Naive thymus-derived CD4-positive, alpha-beta T cell (primary cell): Measurements from ENCODE around the gene NCF4. TPM values are rescaled to one million over a fixed set of nuclear protein-coding genes. Genes with fewer than 3 reads are reported as not detected.

Source experiments
- ATAC-seq: fragments of 150-1000 bp; cut with Tn5 transposase; 2 replicates; pipeline ENCODE4 v1.10.0; 2021; ENCODE audit warnings: mild to moderate bottlenecking, moderate library complexity
- CTCF ChIA-PET: fragments of 350-600 bp; sonication (Branson Sonifier 250); formaldehyde crosslinking; loops from one replicate; lab custom pipeline; 2021; ENCODE audit warnings: antibody characterized with exemption; lab: Charles Lee
- POLR2A ChIA-PET: fragments of 350-600 bp; sonication (Branson Sonifier 250); formaldehyde crosslinking; loops from one replicate; lab custom pipeline; 2021; ENCODE audit warnings: antibody characterized with exemption, inconsistent platforms; lab: Charles Lee
- DNase-seq, 9 donors: peaks; one replicate each; pipeline versions ENCODE4 v3.0.0 to v3.0.0-alpha.2; 2020 to 2022; ENCODE audit warnings: mixed read lengths in 1 of 9
- H3K27ac ChIP-seq: one replicate; pipeline ENCODE4 v1.7.0; 2013; ENCODE audit warnings: mild to moderate bottlenecking, low read depth, low read length, moderate library complexity
- H3K27me3 ChIP-seq, 2 donors: one replicate each; pipeline ENCODE4 v1.7.0; 2013; ENCODE audit warnings: low read length in 2 of 2, mild to moderate bottlenecking in 2 of 2, moderate library complexity in 2 of 2; ENCODE audit not compliant: control insufficient read depth in 2 of 2, insufficient read depth in 2 of 2
- H3K36me3 ChIP-seq, 3 experiments: 1 replicate in 2 of 3; 2 replicates in 1 of 3; pipeline ENCODE4 v1.7.0; 2013; ENCODE audit warnings: low read length in 3 of 3, mild to moderate bottlenecking in 3 of 3, moderate library complexity in 1 of 3; ENCODE audit not compliant: insufficient read depth in 3 of 3, control insufficient read depth in 2 of 3
- H3K4me1 ChIP-seq, 2 donors: one replicate each; pipeline ENCODE4 v1.7.0; 2013; ENCODE audit warnings: low read length in 2 of 2, mild to moderate bottlenecking in 2 of 2, moderate library complexity in 1 of 2; ENCODE audit not compliant: control insufficient read depth in 2 of 2, insufficient read depth in 2 of 2
- H3K4me3 ChIP-seq: 2 replicates; pipeline ENCODE4 v1.7.0; 2013; ENCODE audit warnings: mild to moderate bottlenecking, low read length
- H3K9me3 ChIP-seq, 3 experiments: 1 replicate in 2 of 3; 2 replicates in 1 of 3; pipeline ENCODE4 v1.7.0; 2013; ENCODE audit warnings: low read length in 3 of 3; ENCODE audit not compliant: control insufficient read depth in 2 of 3
- H3K27ac Mint-ChIP-seq, 9 donors: one replicate each; pipeline ENCODE4 v1.8.0; 2020 to 2022; ENCODE audit warnings: mixed read lengths in 9 of 9, mild to moderate bottlenecking in 8 of 9, moderate library complexity in 5 of 9, inconsistent platforms in 2 of 9
- H3K27me3 Mint-ChIP-seq, 5 donors: one replicate each; pipeline ENCODE4 v1.8.0; 2021 to 2022; ENCODE audit warnings: mixed read lengths in 5 of 5, mild to moderate bottlenecking in 1 of 5
- H3K36me3 Mint-ChIP-seq, 5 donors: one replicate each; pipeline ENCODE4 v1.8.0; 2020 to 2022; ENCODE audit warnings: mixed read lengths in 5 of 5, mild to moderate bottlenecking in 3 of 5, inconsistent platforms in 1 of 5
- H3K4me1 Mint-ChIP-seq, 7 donors: one replicate each; pipeline ENCODE4 v1.8.0; 2020 to 2022; ENCODE audit warnings: mixed read lengths in 7 of 7, mild to moderate bottlenecking in 3 of 7, inconsistent platforms in 1 of 7
- H3K4me3 Mint-ChIP-seq, 10 donors: one replicate each; pipeline ENCODE4 v1.8.0; 2020 to 2022; ENCODE audit warnings: mild to moderate bottlenecking in 10 of 10, mixed read lengths in 10 of 10, moderate library complexity in 6 of 10, inconsistent platforms in 2 of 10
- H3K9me3 Mint-ChIP-seq, 11 donors: one replicate each; pipeline ENCODE4 v1.8.0; 2020 to 2022; ENCODE audit warnings: mixed read lengths in 11 of 11, mild to moderate bottlenecking in 4 of 11, inconsistent platforms in 1 of 11, moderate library complexity in 1 of 11
- intact Hi-C, 2 donors: fragments of 100-400 bp; cut with micrococcal nuclease; formaldehyde crosslinking; loops; one replicate each; pipeline ENCODE4 v1.15.1; 2023
- polyA plus RNA-seq, 2 donors: library from polyadenylated mRNA; unstranded; fragments of 300-500 nt; fragmentation: Illumina TruSeq; gene quantifications; one replicate each; pipeline ENCODE4 v1.2.3, GENCODE V29; 2021
- total RNA-seq, 6 experiments: library from RNA in 5 of 6; stranded (reverse) in 5 of 6; gene quantifications; 1 replicate in 5 of 6; 2 replicates in 1 of 6; pipeline ENCODE4 v1.2.3 and lab custom pipeline; 2021 to 2026

NCF4 gene
- total and polyA plus RNA-seq, 7 experiments from 2014 or later = 0.24 to 57.1 (median 3.8) TPM

DNA sequence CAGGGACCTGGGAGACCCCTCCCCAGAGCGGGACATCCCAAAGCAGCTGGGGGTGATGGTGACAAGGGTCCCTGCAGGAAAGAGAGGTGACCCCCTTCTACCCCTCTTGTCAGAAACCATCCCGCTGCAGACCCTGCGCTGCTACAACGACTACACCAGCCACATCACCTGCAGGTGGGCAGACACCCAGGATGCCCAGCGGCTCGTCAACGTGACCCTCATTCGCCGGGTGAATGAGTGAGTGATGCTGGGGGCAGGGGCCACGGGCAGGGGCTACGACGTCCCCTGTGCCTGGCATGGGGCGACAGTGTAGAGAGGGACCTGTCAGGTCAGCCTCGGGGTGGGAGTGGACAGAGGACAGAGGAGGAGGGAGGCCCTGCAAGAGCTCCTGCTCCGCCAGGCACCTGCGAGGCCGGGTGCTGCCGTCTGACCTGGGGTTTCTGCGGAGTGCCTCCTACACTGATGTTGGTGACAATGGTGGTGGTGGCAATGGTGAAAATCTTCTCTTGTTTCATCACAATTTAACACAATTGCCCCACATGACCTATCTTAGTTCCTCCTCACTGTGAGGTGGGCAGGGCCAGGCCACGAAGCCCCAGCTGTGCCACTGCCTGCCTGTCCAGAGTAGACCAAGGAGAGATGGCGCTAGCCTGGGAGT, 62.5 kb downstream of the NCF4 start:
- no peaks in the 10 kb centered on the region for H3K9me3 ChIP-seq
- H3K4me1 ChIP-seq = no peaks in the 10 kb centered on the region
- no peaks in the 10 kb centered on the region for H3K36me3 ChIP-seq
- Mint-ChIP-seq H3K27me3 (peaks cover 7 to 28% (median 24%) of the 10 kb centered on the region in 5 donors), H3K4me1 (peaks cover 0 to 11% (median 0%) of the 10 kb centered on the region in 7 donors), H3K36me3 (peaks cover 0 to 4% (median 0%) of the 10 kb centered on the region in 5 donors), H3K9me3 (peaks cover 0 to 5% (median 0%) of the 10 kb centered on the region in 11 donors), H3K27ac (no peak overlapping the region), H3K4me3 (no peak overlapping the region)
- no peak overlapping the region for H3K27ac ChIP-seq
- ATAC-seq (peak; percentile 50), DNase-seq (no peak)
- H3K4me3 ChIP-seq = no peak overlapping the region
- ChIA-PET CTCF (no interaction called here), POLR2A (no interaction called here)
- intact Hi-C loops = no loop called here
- no peaks in the 10 kb centered on the region for H3K27me3 ChIP-seq

DNA sequence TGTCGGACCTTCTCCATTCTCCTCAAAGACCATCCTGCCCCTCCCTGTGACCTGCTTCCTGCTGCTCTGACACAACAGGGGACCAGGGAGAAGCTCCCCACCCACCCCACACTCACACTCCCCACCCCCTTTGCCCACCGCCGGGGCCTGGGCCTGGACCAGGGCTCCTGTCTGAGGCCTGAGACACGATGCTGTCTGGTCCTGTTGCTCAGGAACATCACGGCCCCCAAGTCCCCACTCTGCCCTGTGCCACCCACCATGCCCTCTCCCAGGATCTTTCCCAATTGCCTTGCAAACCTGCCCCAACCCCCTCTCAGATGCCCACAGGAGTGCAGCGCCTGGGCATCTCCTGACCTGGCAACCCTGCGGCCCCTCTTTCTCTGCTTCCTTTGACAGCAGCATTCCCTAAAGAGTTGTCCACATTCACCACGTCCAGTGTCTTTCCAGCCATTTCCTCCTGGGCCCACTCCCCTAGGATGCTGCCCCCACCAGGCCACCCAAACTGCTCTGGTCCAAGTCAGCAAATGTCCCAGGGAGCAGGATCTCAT, 63.4 kb downstream of the NCF4 start:
- no peak overlapping the region for H3K27ac Mint-ChIP-seq
- Histone ChIP-seq H3K9me3 (no peaks in the 10 kb centered on the region), H3K27ac (no peak overlapping the region), H3K4me3 (no peak overlapping the region), H3K4me1 (no peaks in the 10 kb centered on the region), H3K36me3 (no peaks in the 10 kb centered on the region), H3K27me3 (no peaks in the 10 kb centered on the region)
- no peak overlapping the region for H3K4me3 Mint-ChIP-seq
- POLR2A ChIA-PET = no interaction called here
- peaks cover 0 to 11% (median 0%) of the 10 kb centered on the region in 7 donors for H3K4me1 Mint-ChIP-seq
- DNase-seq (no peak), ATAC-seq (no peak)
- H3K36me3 Mint-ChIP-seq = peaks cover 0 to 4% (median 0%) of the 10 kb centered on the region in 5 donors
- peaks cover 5 to 33% (median 27%) of the 10 kb centered on the region in 5 donors for H3K27me3 Mint-ChIP-seq
- peaks cover 0 to 5% (median 0%) of the 10 kb centered on the region in 11 donors for H3K9me3 Mint-ChIP-seq
- CTCF ChIA-PET = no interaction called here
- intact Hi-C loops = no loop called here

DNA sequence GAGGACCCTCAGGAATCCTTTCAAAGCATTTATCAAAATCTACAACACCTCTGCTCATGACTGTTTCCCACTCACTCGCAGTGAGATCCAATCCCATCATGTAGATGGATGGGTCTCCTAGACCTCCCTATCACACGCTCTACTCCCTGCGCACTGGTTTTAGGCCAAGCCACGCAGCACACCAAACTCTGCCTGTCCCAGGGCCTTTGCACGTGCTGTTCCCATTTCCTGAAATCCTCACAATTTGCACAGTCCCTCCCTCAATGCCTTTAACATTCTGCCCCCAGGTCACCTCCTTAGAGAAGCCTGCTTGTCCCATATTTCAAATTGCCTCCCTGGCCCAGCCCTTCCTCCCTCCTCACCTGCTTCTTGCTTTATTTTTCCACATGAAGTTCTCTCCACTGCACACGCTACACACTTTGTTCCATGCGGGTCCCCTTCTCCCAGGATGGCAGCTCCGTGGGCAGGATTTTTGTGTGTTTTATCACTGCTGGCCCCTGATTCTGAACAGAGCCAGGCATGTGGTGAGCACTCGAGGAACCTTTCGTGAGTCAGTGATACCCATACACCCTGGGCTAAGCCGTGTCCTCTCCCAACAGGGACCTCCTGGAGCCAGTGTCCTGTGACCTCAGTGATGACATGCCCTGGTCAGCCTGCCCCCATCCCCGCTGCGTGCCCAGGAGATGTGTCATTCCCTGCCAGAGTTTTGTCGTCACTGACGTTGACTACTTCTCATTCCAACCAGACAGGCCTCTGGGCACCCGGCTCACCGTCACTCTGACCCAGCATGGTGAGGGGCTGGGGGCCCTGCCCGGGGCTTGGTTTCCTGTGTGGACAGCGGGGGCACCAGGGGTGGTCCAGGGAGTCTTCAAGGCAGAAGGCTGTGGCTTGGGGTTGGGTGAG, 64.8 kb downstream of the NCF4 start:
- Mint-ChIP-seq H3K4me1 (peaks cover 0 to 11% (median 0%) of the 10 kb centered on the region in 7 donors), H3K4me3 (no peak overlapping the region), H3K27ac (peak overlapping the region in 1 of 9 donors; percentile 19), H3K9me3 (no peaks in the 10 kb centered on the region), H3K36me3 (peaks cover 0 to 4% (median 0%) of the 10 kb centered on the region in 5 donors), H3K27me3 (peaks cover 0 to 33% (median 19%) of the 10 kb centered on the region in 5 donors)
- no peaks in the 10 kb centered on the region for H3K4me1 ChIP-seq
- H3K36me3 ChIP-seq = no peaks in the 10 kb centered on the region
- no peak overlapping the region for H3K4me3 ChIP-seq
- intact Hi-C loops = no loop called here
- DNase-seq (no peak), ATAC-seq (no peak)
- H3K27ac ChIP-seq = no peak overlapping the region
- H3K9me3 ChIP-seq = no peaks in the 10 kb centered on the region
- ChIA-PET POLR2A (no interaction called here), CTCF (no interaction called here)
- H3K27me3 ChIP-seq = no peaks in the 10 kb centered on the region

DNA sequence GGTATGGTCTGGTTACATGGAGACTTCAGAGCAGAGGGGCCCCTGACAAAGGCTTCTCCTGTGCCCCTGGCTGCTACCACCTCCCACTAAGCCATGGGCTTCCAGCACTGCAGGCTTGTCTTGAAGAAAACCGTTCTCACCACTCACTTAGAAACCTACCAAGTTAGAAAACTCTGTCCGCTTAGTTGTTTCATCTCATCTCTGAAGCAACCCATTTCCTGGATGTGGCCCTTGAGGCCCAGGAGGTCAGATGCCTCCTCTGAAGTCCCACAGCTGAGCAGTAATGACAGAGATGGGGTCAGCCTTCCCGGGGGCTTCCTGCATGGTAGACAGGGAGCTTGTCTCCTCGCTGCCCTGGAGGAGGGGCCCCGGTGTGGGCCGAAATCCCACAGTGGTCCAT, 65.5 kb downstream of the NCF4 start:
- H3K36me3 Mint-ChIP-seq = peaks cover 0 to 4% (median 0%) of the 10 kb centered on the region in 5 donors
- H3K4me3 Mint-ChIP-seq = no peak overlapping the region
- no peaks in the 10 kb centered on the region for H3K27me3 ChIP-seq
- intact Hi-C loops = no loop called here
- ChIA-PET CTCF (no interaction called here), POLR2A (no interaction called here)
- DNase-seq (no peak), ATAC-seq (no peak)
- peaks cover 0 to 6% (median 0%) of the 10 kb centered on the region in 7 donors for H3K4me1 Mint-ChIP-seq
- H3K27me3 Mint-ChIP-seq = peaks cover 0 to 33% (median 14%) of the 10 kb centered on the region in 5 donors
- no peaks in the 10 kb centered on the region for H3K9me3 Mint-ChIP-seq
- no peaks in the 10 kb centered on the region for H3K9me3 ChIP-seq
- no peaks in the 10 kb centered on the region for H3K36me3 ChIP-seq
- H3K27ac ChIP-seq = no peak overlapping the region
- H3K27ac Mint-ChIP-seq = no peak overlapping the region
- H3K4me1 ChIP-seq = no peaks in the 10 kb centered on the region
- H3K4me3 ChIP-seq = no peak overlapping the region

DNA sequence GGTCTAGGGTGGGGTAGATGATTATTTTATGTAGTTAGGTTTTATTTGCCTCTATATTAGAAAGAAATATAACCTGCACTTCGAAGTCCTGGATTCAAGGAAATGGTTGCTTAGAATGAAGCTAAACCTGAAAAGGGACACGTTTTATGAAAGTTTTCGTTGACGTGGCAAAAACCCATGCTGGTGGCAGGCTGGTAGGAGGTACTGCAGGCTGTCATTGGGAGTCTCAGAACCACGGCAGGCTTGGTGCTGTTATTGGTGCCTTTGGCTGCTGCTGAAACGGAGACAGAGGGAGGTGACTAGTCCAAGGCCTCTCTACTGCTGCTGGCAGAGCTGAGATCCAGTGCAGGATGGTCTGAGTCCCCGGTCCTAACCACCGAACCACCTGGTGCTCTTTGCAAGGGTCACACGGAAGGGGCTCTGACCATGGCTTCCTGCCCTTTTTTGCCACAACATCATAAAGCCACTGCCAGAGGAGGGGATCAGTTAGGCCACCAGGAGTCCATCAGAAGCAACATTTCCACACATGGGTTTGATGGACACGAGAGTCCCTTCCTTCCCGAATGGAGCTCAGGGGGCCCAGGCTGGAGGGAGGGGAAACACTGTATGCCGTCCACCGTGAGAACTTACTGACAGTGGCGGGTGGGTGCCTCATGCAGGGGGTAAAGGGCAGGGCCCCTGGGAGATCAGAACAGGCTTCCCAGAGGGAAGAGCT, 66.1 kb downstream of the NCF4 start:
- H3K27ac Mint-ChIP-seq = no peak overlapping the region
- Histone ChIP-seq H3K27me3 (no peaks in the 10 kb centered on the region), H3K9me3 (no peaks in the 10 kb centered on the region), H3K27ac (no peak overlapping the region), H3K4me3 (no peak overlapping the region), H3K4me1 (no peaks in the 10 kb centered on the region), H3K36me3 (no peaks in the 10 kb centered on the region)
- H3K4me1 Mint-ChIP-seq = peaks cover 0 to 6% (median 0%) of the 10 kb centered on the region in 7 donors
- H3K27me3 Mint-ChIP-seq = peaks cover 0 to 33% (median 12%) of the 10 kb centered on the region in 5 donors
- ChIA-PET CTCF (no interaction called here), POLR2A (no interaction called here)
- DNase-seq = no peak
- H3K9me3 Mint-ChIP-seq = no peaks in the 10 kb centered on the region
- H3K36me3 Mint-ChIP-seq = peaks cover 0 to 4% (median 0%) of the 10 kb centered on the region in 5 donors
- intact Hi-C loops = no loop called here
- no peak for ATAC-seq
- H3K4me3 Mint-ChIP-seq = no peak overlapping the region
